GM15510 (cell line): Measurements from ENCODE around the gene APOC3.

Experiments used
- POLR2A ChIP-seq: IDR thresholded peaks from 3 replicates; pipeline ENCODE4 v1.6.1; 2011; ENCODE audit warnings: borderline replicate concordance; ENCODE audit not compliant: insufficient read length; ENCODE audit errors: extremely low read depth

APOC3 gene

GRCh38 chr11:116793772-116794097 lies 36.0 kb upstream of the APOC3 start:
- no peak for TF ChIP-seq POLR2A

GRCh38 chr11:116794851-116795250 lies 34.9 kb upstream of the APOC3 start:
- TF ChIP-seq POLR2A: no peak

- TF ChIP-seq POLR2A: no peak
Observed at GRCh38 chr11:116796548-116796947, 33.2 kb upstream of the APOC3 start.

GRCh38 chr11:116797816-116798215 lies 31.9 kb upstream of the APOC3 start:
- no peak for TF ChIP-seq POLR2A

- TF ChIP-seq POLR2A: no peak
Observed at GRCh38 chr11:116798368-116798767, 31.3 kb upstream of the APOC3 start.

GRCh38 chr11:116800610-116801009 lies 29.1 kb upstream of the APOC3 start:
- no peak for TF ChIP-seq POLR2A

- no peak for TF ChIP-seq POLR2A
Observed at GRCh38 chr11:116804001-116804400, 25.7 kb upstream of the APOC3 start.

- no peak for TF ChIP-seq POLR2A
Observed at GRCh38 chr11:116807601-116808261, 22.0 kb upstream of the APOC3 start.

- no peak for TF ChIP-seq POLR2A
Observed at GRCh38 chr11:116808262-116809175, 21.2 kb upstream of the APOC3 start.

GRCh38 chr11:116811194-116811593 lies 18.5 kb upstream of the APOC3 start:
- no peak for TF ChIP-seq POLR2A

- no peak for TF ChIP-seq POLR2A
Observed at GRCh38 chr11:116812109-116812508, 17.6 kb upstream of the APOC3 start.

- TF ChIP-seq POLR2A: no peak
Observed at GRCh38 chr11:116813170-116813569, 16.5 kb upstream of the APOC3 start.

- no peak for TF ChIP-seq POLR2A
Observed at GRCh38 chr11:116813781-116814471, 15.8 kb upstream of the APOC3 start.

- TF ChIP-seq POLR2A: no peak
Observed at GRCh38 chr11:116814502-116814901, 15.2 kb upstream of the APOC3 start.

GRCh38 chr11:116819049-116819448 lies 10.7 kb upstream of the APOC3 start:
- no peak for TF ChIP-seq POLR2A
